Hepatocyte (in vitro differentiated cells): Measurements from ENCODE around the gene SCNM1.

Source experiments
- EZH2 ChIP-seq: fragments of 200-600 bp; sonication (generic); IDR thresholded peaks from 2 replicates; pipeline ENCODE4 v1.6.1; 2016; ENCODE audit warnings: antibody characterized with exemption, mild to moderate bottlenecking, borderline replicate concordance
- EZH2phosphoT487 ChIP-seq: fragments of 200-600 bp; sonication (generic); IDR thresholded peaks from one replicate; pipeline ENCODE4 v1.6.1; 2018; ENCODE audit warnings: antibody characterized with exemption, mild to moderate bottlenecking, low read depth, moderate library complexity; ENCODE audit not compliant: unreplicated experiment, severe bottlenecking
- TF ChIP-seq, protein P1 (sequence below): fragments of 200-600 bp; sonication (generic); IDR thresholded peaks from 2 replicates; pipeline ENCODE4 v1.5.1; 2016; ENCODE audit warnings: antibody characterized with exemption, mild to moderate bottlenecking; ENCODE audit not compliant: poor library complexity

DNA sequence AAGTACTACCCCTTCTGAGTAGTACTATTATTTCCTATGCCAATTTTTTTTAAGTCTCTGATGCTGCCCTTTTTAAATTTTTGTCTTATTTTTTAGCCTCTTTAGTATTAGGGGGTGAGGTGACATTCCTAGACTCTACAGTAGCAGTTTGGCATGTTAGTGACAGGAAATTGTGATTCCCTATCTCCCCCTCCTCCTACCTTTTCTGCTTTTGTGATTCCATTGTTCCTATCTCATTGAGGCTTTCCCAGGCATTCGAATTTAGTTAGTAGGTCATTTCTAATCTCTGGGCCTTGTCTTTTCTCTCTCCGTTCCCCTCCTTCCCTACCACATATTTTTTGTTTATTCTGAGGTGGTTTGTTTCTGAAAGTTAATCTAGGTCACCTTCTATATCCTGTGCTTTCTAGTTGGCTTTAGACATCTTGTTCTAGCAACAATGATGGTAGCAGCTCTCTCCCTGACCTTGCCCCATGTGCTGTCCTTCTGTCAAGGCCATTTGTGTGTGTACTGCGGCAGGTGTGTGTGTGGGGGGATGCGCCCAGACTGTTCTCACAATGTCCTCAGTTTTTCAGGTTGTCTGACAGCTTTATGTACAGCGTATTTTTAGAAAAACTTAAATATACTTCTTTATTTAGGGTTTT lies 41.1 kb upstream of the SCNM1 start:
- TF ChIP-seq, protein P1, sequence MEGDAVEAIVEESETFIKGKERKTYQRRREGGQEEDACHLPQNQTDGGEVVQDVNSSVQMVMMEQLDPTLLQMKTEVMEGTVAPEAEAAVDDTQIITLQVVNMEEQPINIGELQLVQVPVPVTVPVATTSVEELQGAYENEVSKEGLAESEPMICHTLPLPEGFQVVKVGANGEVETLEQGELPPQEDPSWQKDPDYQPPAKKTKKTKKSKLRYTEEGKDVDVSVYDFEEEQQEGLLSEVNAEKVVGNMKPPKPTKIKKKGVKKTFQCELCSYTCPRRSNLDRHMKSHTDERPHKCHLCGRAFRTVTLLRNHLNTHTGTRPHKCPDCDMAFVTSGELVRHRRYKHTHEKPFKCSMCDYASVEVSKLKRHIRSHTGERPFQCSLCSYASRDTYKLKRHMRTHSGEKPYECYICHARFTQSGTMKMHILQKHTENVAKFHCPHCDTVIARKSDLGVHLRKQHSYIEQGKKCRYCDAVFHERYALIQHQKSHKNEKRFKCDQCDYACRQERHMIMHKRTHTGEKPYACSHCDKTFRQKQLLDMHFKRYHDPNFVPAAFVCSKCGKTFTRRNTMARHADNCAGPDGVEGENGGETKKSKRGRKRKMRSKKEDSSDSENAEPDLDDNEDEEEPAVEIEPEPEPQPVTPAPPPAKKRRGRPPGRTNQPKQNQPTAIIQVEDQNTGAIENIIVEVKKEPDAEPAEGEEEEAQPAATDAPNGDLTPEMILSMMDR = no peak
- no peak for TF ChIP-seq EZH2
- no peak for TF ChIP-seq EZH2phosphoT487
